Hippocampal formation (tissue), 2 donors: ENCODE results near the gene FAR2.

Experiments
- DNase-seq, 2 donors: peaks; one replicate each; lab custom pipeline; 2025; lab: John Stamatoyannopoulos, UW

The FAR2 gene

GRCh38 chr12:29204521-29204920 is 55.4 kb downstream of the FAR2 start:
- DNase-seq, result no peak

- DNase-seq, result peak in 1 of 2 donors; percentile 16
These were observed 58.0 kb downstream of the FAR2 start for GRCh38 chr12:29207120-29207519.

GRCh38 chr12:29208060-29208459 is 59.0 kb downstream of the FAR2 start:
- peak; percentile 12 to 32 for DNase-seq

GRCh38 chr12:29208936-29209701 is 60.0 kb downstream of the FAR2 start:
- no peak for DNase-seq

- no peak for DNase-seq
These were observed 62.6 kb downstream of the FAR2 start for GRCh38 chr12:29211696-29212095.

GRCh38 chr12:29212682-29213403 is 63.8 kb downstream of the FAR2 start:
- DNase-seq, result no peak

GRCh38 chr12:29216266-29216665 is 67.2 kb downstream of the FAR2 start:
- no peak for DNase-seq

- DNase-seq, result no peak
These were observed 67.9 kb downstream of the FAR2 start for GRCh38 chr12:29216797-29217575.

- no peak for DNase-seq
These were observed 71.7 kb downstream of the FAR2 start for GRCh38 chr12:29220632-29221336.

GRCh38 chr12:29222200-29222599 is 73.1 kb downstream of the FAR2 start:
- DNase-seq, result no peak

GRCh38 chr12:29223426-29223825 is 74.3 kb downstream of the FAR2 start:
- DNase-seq, result no peak

- DNase-seq, result no peak
These were observed 75.0 kb downstream of the FAR2 start for GRCh38 chr12:29223956-29224543.

- DNase-seq, result no peak
These were observed 75.5 kb downstream of the FAR2 start for GRCh38 chr12:29224572-29224971.

- no peak for DNase-seq
These were observed 76.8 kb downstream of the FAR2 start for GRCh38 chr12:29225834-29226233.

GRCh38 chr12:29226616-29227015 is 77.5 kb downstream of the FAR2 start:
- DNase-seq, result no peak

- DNase-seq, result no peak
These were observed 79.5 kb downstream of the FAR2 start for GRCh38 chr12:29228474-29229157.

GRCh38 chr12:29229158-29229505 is 80.1 kb downstream of the FAR2 start:
- DNase-seq, result no peak

- no peak for DNase-seq
These were observed 80.9 kb downstream of the FAR2 start for GRCh38 chr12:29229937-29230336.

GRCh38 chr12:29230800-29231560 is 81.9 kb downstream of the FAR2 start:
- DNase-seq, result no peak

GRCh38 chr12:29232086-29232485 is 83.0 kb downstream of the FAR2 start:
- DNase-seq, result no peak
